Astrocyte (in vitro differentiated cells and primary cell): ENCODE data around the gene NOMO2. TPM values are rescaled to one million over a fixed set of nuclear protein-coding genes. Genes with fewer than 3 reads are reported as not detected.
"Not testable (repeated sequence)": the region's sequence is repeated elsewhere in the genome, so short reads cannot be mapped to it uniquely, and the experiment has no call there.

Experiments
- DNase-seq: peaks from one replicate; pipeline ENCODE4 v3.0.0-alpha.2; 2010; ENCODE audit warnings: low read depth
- FAIRE-seq: peaks from 2 replicates; lab custom pipeline; 2011; peaks lifted over from hg19 to GRCh38; lab: Jason Lieb, UNC
- H2AFZ ChIP-seq: 2 replicates; pipeline ENCODE4 v1.6.0; 2012; ENCODE audit warnings: low read depth, low read length, inconsistent platforms
- H3K27ac ChIP-seq: 2 replicates; pipeline ENCODE4 v1.5.1; 2011; ENCODE audit warnings: low read depth, low read length, inconsistent platforms
- H3K27me3 ChIP-seq: 2 replicates; pipeline ENCODE4 v1.6.0; 2011; ENCODE audit warnings: low read length, inconsistent platforms; ENCODE audit not compliant: insufficient read depth
- H3K36me3 ChIP-seq: 2 replicates; pipeline ENCODE4 v1.5.1; 2011; ENCODE audit warnings: low read length, inconsistent platforms; ENCODE audit not compliant: insufficient read depth
- H3K4me1 ChIP-seq: 2 replicates; pipeline ENCODE4 v1.5.1; 2011; ENCODE audit warnings: low read length, inconsistent platforms; ENCODE audit not compliant: insufficient read depth
- H3K4me2 ChIP-seq: 2 replicates; pipeline ENCODE4 v1.6.0; 2012; ENCODE audit warnings: low read length, inconsistent platforms
- H3K4me3 ChIP-seq: 2 replicates; pipeline ENCODE4 v1.5.1; 2011; ENCODE audit warnings: low read depth, mild to moderate bottlenecking, low read length, inconsistent platforms; ENCODE audit not compliant: insufficient read depth
- H3K79me2 ChIP-seq: 2 replicates; pipeline ENCODE4 v1.6.0; 2012; ENCODE audit warnings: mild to moderate bottlenecking, low read length, inconsistent platforms; ENCODE audit not compliant: insufficient read depth
- H3K9ac ChIP-seq: 2 replicates; pipeline ENCODE4 v1.6.0; 2012; ENCODE audit warnings: mild to moderate bottlenecking, low read length, inconsistent platforms
- H3K9me3 ChIP-seq: 2 replicates; pipeline ENCODE4 v1.5.1; 2012; ENCODE audit warnings: low read depth, mild to moderate bottlenecking, low read length, inconsistent platforms; ENCODE audit not compliant: insufficient read depth
- H4K20me1 ChIP-seq: 2 replicates; pipeline ENCODE4 v1.6.0; 2012; ENCODE audit warnings: low read length, inconsistent platforms; ENCODE audit not compliant: insufficient read depth
- H3K27ac Mint-ChIP-seq: one replicate; pipeline ENCODE4 v1.8.0; 2021; ENCODE audit warnings: mild to moderate bottlenecking, mixed read lengths; ENCODE audit not compliant: unreplicated experiment
- H3K27me3 Mint-ChIP-seq: one replicate; pipeline ENCODE4 v1.8.0; 2021; ENCODE audit warnings: low read depth, mixed read lengths; ENCODE audit not compliant: unreplicated experiment
- H3K36me3 Mint-ChIP-seq: one replicate; pipeline ENCODE4 v1.8.0; 2021; ENCODE audit warnings: low read depth, mixed read lengths; ENCODE audit not compliant: unreplicated experiment
- H3K4me1 Mint-ChIP-seq: one replicate; pipeline ENCODE4 v1.8.0; 2021; ENCODE audit warnings: low read depth, mixed read lengths; ENCODE audit not compliant: unreplicated experiment
- H3K4me3 Mint-ChIP-seq: one replicate; pipeline ENCODE4 v1.8.0; 2021; ENCODE audit warnings: mild to moderate bottlenecking, moderate library complexity, mixed read lengths; ENCODE audit not compliant: unreplicated experiment
- H3K9me3 Mint-ChIP-seq: one replicate; pipeline ENCODE4 v1.8.0; 2021; ENCODE audit warnings: mild to moderate bottlenecking, mixed read lengths; ENCODE audit not compliant: unreplicated experiment
- total RNA-seq: library from RNA; stranded (reverse); gene quantifications from 2 replicates; pipeline ENCODE4 v1.2.1, GENCODE V29; 2021

The NOMO2 gene
- total RNA-seq, 1 donor from 2014 or later = 269 TPM

- H3K27me3 ChIP-seq, H3K79me2 ChIP-seq, H3K27ac ChIP-seq, DNase-seq, H3K4me3 ChIP-seq, H3K36me3 Mint-ChIP-seq, H3K9me3 ChIP-seq, H3K4me3 Mint-ChIP-seq, FAIRE-seq, H4K20me1 ChIP-seq, H3K27me3 Mint-ChIP-seq, H3K27ac Mint-ChIP-seq, H3K4me1 ChIP-seq, H2AFZ ChIP-seq, H3K9ac ChIP-seq, H3K9me3 Mint-ChIP-seq, H3K4me2 ChIP-seq, H3K4me1 Mint-ChIP-seq, H3K36me3 ChIP-seq: not testable (repeated sequence)
Observed at GRCh38 chr16:18591908-18592307, 30.0 kb upstream of the NOMO2 start.

DNA sequence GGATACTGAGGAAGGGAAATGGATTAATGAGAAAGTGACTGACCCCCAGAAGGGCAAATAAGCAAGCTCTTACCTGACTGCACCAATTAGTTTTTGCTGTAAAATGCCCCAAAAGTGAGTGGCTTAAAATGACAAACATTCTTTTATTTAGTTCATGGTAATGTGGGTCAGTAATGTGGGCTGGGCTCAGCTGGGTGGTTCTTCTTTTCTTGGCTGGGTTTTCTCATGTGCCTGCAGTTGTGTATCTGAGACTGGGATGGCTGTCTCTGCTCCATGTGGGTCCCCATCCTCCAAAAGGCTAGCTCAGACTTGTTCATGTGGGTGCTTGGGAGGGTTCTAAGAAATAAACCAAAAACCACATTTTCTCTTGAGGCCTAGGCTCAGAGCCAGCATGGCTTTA, 29.5 kb upstream of the NOMO2 start:
- DNase-seq, H3K27me3 ChIP-seq, H3K9ac ChIP-seq, H3K27ac ChIP-seq, H3K9me3 Mint-ChIP-seq, FAIRE-seq, H2AFZ ChIP-seq, H3K9me3 ChIP-seq, H4K20me1 ChIP-seq, H3K79me2 ChIP-seq, H3K4me1 Mint-ChIP-seq, H3K4me2 ChIP-seq, H3K36me3 ChIP-seq, H3K4me3 ChIP-seq, H3K27me3 Mint-ChIP-seq, H3K4me3 Mint-ChIP-seq, H3K27ac Mint-ChIP-seq, H3K36me3 Mint-ChIP-seq, H3K4me1 ChIP-seq: not testable (repeated sequence)

- not testable (repeated sequence) for H3K27ac Mint-ChIP-seq, H3K4me2 ChIP-seq, DNase-seq, FAIRE-seq, H3K4me3 Mint-ChIP-seq, H2AFZ ChIP-seq, H3K36me3 ChIP-seq, H3K79me2 ChIP-seq, H3K4me3 ChIP-seq, H3K4me1 ChIP-seq, H3K36me3 Mint-ChIP-seq, H3K27me3 Mint-ChIP-seq, H3K9ac ChIP-seq, H4K20me1 ChIP-seq, H3K4me1 Mint-ChIP-seq, H3K27ac ChIP-seq, H3K27me3 ChIP-seq, H3K9me3 ChIP-seq, H3K9me3 Mint-ChIP-seq
Observed at GRCh38 chr16:18589806-18590205, 27.9 kb upstream of the NOMO2 start.

DNA sequence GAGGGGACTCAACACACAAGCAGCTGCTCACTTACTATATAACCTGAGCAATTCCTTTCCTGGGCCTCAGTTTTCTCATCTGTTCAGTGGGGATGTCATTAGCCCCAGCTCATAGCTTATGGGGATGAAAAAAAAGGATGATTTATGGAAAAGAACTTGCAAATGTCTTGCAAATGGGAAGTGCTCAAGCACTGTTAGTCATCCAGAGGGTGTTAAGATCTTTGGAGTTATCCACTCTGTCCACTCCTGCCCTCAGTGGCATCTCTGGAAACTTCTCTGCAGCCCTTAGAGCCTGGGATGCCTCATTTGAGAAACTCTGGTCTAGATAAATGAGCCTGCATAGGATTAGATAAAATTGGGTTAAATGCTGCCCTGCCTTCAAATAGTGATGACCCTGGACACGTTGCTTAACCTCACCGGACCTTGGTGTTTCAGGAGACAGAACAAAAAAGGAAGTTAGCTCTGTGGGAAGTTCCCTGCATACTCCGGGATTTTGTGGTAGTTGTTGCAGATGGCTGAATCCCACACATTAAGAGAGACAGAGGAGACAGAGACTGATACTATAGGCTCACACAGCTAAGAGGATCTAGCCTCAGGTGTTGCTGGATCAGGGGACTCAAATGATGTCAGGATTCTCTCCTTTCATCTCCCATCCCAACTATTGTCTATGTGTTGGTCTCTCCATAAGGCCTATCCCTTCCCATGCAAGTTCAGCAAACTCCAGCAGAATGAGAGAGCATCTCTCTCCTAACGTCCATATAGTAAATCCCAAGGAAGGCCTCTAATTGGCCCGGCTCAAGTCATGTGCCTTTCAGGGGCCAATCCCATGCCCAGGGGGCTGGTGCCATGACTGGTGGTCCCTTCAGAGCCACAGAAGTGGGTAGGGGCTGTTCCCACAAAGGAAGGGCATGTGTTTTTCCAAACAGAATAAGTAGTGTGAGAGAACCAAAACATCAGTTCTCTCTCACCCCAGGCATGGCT, 25.0 kb upstream of the NOMO2 start:
- not testable (repeated sequence) for FAIRE-seq, H3K27ac Mint-ChIP-seq

DNA sequence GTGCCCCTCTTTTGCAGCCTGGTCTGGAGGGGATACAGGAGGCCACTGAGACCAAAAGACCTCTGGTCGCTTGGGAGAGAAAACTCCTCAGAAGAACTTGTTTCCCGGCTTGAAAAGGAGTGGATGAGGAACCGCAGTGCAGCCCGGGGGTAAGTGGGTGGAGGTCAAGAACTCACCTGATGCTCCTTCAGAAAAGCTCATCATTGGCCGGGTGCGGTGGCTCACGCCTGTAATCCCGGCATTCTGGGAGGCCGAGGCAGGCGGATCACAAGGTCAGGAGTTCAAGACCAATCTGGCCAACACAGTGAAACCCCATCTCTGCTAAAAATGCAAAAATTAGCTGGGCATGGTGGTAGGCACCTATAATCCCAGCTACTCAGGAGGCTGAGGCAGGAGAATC, 23.9 kb upstream of the NOMO2 start:
- not testable (repeated sequence) for H3K4me3 ChIP-seq, H3K4me3 Mint-ChIP-seq, H3K79me2 ChIP-seq, H4K20me1 ChIP-seq, H3K4me2 ChIP-seq, H3K4me1 ChIP-seq, H3K9me3 Mint-ChIP-seq, DNase-seq, H3K36me3 ChIP-seq, H3K9ac ChIP-seq, H2AFZ ChIP-seq, H3K27ac Mint-ChIP-seq, H3K27me3 ChIP-seq, H3K36me3 Mint-ChIP-seq, H3K4me1 Mint-ChIP-seq, H3K27ac ChIP-seq, FAIRE-seq, H3K27me3 Mint-ChIP-seq, H3K9me3 ChIP-seq

More for the DNA sequence above, 25.0 kb upstream of the NOMO2 start:
- not testable (repeated sequence) for H3K4me3 Mint-ChIP-seq, H3K9me3 ChIP-seq, H3K4me1 Mint-ChIP-seq, H3K4me3 ChIP-seq, H4K20me1 ChIP-seq, H3K4me2 ChIP-seq, H3K36me3 Mint-ChIP-seq, DNase-seq, H3K79me2 ChIP-seq, H3K9ac ChIP-seq, H3K36me3 ChIP-seq, H3K27ac ChIP-seq, H2AFZ ChIP-seq, H3K27me3 ChIP-seq, H3K9me3 Mint-ChIP-seq, H3K27me3 Mint-ChIP-seq, H3K4me1 ChIP-seq
